GM19467 (cell line): ENCODE data around the gene AJAP1.

ENCODE experiments used
- ATAC-seq: cut with Tn5 transposase; IDR thresholded peaks from one replicate; pipeline ENCODE4 v1.9.1; 2021; ENCODE audit warnings: mild to moderate bottlenecking, moderate library complexity; ENCODE audit not compliant: unreplicated experiment

Gene AJAP1

DNA sequence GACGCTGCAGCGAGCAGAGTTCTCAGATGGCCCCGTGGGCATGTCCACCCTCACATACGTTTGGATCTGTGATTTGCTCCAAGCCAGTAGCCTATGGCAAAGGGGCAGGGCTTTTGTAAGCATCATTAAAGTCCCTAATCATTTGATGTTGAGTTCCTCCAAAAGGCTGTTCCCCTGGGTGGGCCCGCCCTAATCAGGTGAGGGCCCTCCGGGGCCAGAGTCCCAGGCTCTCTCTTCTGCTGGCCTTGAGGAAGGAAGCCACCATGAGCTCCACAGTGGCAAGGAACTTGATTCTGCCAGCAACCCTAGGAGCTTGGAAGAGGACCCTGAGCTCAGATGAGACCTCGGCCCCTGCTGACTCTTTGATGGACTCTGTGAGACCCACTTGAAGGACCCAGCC lies 25.4 kb upstream of the AJAP1 start:
- ATAC-seq: no peak

DNA sequence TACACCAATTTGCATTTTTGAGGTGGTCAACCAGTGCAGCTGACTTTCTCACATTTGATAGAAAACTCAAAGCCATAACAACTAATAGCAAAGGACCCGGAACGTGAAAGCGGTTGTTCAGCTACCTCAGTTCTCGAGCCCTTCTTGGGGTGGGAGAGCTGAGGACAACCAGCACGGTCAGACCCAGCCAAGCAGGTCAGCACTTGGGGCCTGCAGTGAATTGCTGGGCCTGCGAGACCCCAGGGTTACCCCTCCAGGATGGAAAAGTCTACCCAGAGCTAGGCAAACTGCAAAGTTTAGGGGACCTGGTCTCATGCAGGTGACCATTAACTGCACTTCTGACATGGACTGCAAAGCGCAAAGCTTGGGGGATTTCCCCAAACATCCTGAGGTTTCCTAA lies 23.8 kb upstream of the AJAP1 start:
- no peak for ATAC-seq

DNA sequence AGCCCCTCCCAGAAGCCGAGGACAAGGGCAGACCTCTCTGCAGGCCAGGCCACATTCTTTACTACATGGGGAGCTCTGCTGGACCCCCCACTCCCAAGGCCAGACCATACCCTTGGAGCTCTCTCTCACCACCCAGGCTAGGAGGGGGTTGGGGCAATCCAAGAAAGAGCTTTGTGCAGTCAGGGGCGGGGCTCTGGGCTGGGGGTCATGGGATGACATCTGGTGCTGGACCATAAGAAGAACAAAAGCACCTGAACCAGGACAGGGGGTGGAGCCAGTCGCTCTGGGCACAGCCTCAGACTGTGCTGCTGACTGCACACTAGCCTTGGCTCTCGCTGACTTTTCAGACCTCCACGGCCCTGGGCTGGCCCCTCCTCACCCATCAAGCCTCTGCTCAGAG lies 23.1 kb upstream of the AJAP1 start:
- ATAC-seq: no peak

DNA sequence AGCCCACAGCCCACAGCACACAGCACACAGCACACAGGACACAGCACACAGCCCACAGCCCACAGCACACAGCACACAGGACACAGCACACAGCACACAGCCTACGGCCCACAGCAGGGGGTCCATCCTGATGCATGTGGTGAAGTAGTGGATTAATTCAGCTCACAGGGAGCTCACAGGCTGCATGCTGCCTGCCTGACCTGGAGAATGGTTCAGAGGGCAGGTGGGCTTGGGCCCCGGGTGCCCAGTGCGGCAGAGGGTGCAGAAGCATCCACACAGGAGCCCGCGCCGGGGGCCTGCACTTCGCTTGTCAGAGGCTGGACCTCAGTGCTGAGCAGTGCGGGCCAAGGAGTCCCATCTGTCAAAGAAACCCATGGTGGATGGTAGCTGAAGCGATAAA lies 21.1 kb upstream of the AJAP1 start:
- no peak for ATAC-seq

DNA sequence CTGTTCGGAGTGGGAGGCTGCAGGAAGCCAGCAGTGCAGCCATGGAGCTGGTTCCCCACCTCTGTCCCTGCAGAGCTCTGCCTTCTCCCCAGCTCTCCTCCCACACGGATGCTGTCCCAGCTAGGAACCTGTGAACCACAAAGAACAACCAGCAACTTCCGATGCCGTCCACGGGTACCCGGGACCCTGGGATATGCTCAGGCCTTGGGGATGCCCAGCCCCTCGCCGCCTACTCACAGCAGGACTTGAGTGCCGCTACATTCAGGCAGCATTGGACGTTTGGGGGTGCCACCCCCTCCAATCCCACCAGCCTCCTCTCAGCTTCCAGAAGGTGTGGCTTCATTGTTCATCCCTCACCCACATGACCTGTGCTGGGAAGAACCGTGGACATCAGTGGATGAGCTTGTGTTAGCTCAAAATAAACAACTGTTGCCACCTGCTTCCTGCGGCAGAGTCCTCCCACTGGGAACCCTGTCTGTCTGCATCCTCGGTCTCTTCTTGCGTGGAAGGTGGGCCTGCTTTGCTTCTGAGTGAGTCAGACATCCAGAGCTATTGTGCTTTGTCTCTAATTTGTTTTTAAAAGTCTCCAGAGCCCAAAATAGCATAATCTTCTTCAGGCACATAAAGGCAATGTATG lies 20.1 kb upstream of the AJAP1 start:
- ATAC-seq: no peak

DNA sequence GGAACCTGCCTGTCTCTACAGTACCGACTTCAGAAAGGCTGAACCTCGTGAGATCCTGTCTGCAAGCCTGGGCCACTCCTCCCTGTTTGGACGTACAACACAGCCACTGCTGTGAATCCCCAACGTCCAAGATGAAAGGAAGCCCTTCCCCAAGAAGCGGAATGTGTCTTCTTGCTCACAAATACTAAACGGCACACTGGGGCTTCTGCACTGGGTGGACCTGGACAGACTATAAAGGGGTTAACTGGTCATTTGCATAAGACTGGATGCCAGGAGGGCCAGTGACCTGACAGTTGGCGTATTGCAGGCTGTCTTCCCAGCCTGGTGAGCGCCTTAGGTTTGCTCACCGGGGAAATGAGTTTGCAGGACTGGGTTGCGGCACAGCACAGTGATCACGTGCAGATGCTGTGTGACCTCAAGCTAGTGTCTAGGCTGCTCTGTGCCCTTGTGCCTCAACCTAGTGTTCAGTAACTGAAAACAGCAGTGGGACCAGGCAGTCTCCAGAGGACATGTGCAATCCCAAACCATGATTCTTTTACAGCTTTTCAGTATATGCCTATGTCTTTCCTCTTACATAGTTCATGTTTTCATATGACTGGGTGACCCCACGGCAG lies 19.5 kb upstream of the AJAP1 start:
- no peak for ATAC-seq

DNA sequence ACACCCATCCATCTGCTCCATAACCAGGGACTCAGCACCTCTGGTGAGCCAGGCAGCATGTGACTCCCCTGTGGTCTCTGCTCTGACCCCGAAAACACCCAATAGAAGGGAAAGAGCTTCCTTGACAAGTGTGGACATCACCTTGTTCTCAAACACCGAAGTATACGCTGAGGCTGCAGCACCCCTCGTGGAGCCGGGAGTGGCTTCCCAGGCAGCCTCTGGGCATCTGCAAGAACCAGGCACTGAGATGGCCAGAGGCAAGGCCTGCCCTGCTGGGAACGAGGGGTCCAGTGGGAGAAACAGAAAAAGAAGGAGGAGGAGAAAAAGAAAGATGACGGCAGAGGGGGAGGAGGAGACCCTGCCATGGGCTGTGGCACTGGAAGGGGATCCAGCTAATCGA lies 18.2 kb upstream of the AJAP1 start:
- ATAC-seq: no peak

DNA sequence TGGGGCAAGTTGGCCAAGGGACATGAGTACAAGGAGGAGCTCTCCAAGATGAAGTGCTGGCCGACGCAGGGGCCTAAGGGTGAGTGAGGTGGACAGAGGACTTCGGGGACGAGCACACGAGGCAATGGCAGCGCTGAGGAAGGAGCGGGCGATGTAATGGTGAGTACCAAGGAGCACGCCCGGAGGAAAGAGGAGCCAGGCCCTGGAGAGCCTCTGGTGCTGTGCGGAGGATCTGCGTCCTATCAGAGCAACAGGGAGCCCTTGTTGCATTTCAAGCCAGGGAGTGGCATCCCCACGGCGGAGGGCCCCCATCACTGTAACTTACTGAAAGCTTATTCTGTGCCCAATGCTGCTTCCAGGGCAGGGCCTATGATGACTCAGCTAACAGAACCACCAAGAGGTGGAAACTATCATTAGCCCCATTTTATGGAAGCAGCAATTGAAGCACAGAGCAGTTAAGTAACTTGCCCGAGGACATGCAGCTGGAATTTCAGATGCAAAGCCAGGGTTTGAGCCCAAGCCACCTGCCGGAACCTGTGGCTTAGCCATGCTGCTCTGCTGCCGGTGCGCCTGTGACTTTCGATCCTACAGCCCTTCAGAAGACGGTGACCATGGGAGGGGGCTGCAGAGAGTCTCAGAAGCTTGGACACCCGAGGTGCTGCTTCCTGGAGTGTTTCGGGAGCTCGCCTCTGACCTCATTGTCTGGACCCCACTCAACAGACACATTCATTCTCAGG lies 17.6 kb upstream of the AJAP1 start:
- no peak for ATAC-seq

DNA sequence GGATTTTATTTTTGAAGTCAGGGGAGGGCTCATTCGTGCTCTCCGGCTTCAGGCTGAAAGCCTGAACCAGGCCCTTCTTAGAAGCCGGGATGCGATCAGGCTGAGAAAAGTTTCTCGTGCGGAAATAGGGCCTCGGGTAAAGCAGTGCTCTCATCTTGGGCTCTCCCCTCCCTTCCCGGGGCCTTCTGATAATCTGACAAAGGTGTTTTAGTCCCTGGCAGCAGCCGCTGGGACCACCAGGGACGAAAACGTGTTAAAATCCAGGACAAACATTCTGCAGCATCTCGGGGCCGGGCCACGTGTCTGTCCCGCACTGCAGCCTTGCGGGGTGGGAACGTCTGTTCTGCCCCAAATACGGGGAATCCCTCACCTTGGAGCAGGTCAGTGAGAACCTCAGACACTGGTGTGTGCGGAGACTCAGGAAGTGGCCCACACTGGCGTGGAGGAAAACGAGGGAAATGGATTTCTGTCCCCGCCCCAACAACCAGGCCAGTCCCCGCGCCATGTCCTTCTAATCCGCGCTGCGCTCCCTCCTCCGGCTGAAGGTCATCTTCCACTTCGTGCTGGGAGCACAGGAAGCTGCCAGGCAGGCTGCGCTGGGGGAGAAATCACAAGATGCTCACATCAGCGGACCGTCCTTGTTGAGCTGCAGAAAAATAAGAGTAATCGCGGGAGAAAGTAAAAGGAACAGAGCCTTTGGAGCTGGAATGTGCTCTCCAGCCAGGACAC lies 16.6 kb upstream of the AJAP1 start:
- no peak for ATAC-seq

DNA sequence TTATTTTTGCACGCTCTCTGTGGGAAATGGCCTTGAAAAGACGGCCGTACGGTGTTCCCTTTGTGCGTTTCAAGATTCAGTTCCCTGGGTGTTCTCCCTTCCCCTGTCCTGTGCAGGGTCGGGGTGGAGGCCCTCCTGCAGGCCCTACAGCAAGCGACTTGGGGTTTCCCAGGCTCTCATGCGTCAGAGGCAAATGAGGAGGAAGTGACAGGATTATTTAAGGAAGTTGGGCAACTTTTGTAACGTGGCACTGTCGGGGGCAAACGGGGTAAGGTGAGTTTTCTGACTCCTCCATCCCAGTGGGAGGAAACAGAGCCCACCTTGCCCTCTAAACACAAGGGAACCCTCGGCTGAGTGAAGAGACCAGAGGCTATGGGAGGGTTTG lies 16.1 kb upstream of the AJAP1 start:
- no peak for ATAC-seq

DNA sequence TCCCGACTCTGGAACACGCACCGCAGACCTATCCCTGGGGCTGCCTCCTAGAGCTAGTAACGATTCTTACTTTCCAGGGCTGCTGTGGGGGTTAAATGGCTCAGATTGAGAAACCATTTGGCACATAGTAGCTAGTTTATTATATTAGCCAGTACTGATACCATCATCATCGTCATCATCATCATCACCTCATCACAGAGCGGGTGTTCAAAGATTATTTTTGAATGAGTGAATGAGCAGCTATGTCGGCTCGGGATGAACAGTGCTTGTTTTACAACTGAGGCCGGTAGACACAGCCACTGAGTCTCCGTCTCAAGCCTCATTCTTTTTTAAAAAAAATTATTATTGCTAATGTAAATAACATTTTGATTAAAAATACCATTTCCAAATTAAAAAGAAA lies 13.5 kb upstream of the AJAP1 start:
- no peak for ATAC-seq

DNA sequence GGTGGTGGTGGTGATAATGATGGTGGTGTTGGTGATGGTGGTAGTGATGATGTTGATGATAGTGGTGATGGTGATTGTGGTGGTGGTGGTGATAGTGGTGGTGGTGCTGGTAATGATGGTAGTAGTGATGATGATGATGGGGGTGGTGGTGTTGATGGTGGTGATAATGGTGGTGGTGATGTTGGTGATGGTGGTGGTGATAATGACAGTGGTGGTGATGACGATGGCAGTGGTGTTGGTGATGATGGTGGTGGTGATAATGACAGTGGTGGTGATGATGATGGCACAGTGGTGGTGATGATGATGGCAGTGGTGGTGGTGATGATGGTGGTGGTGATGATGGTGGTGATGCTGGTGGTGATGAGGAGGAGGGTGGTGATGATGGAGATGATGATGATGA lies 7.0 kb upstream of the AJAP1 start:
- ATAC-seq: no peak

DNA sequence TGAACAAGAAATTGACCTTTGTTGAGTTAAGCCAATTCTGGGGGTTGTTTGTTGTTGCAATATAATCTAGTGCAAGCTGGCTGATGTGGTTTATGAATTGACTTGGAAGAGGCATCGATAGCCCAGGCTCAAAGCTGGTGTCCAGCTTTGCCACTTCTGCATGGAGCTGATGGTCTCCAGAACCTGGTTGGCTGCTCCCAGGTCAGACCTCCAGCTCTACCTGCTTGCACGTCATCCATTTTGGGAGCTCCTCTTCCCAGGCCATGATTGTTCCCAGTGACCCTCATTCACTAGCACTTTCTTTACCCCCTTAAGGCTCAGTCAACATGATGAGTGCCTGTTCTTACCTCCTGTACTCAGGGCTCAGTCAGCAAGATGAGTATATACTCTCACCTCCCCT lies 5.8 kb upstream of the AJAP1 start:
- ATAC-seq: no peak

DNA sequence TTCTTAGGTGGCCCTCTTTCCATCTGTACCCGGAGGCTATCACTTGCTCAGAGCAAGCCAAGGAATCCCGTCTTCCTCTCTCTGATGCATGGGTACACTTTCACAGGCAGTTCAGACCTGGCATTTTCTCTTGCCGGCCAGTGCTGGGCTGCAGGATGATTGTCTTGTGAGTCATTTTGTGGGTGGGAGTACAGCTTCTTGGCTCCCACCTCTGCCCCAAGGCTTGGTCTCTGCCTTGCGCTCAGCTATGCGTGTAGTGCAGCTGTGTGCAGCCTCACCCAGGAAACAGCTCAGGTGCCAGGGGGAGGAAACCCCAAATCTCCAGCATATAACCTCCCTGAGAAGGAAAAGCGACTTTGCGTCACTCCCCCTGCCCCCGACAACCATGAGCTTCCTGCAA lies 3.9 kb upstream of the AJAP1 start:
- ATAC-seq: no peak

DNA sequence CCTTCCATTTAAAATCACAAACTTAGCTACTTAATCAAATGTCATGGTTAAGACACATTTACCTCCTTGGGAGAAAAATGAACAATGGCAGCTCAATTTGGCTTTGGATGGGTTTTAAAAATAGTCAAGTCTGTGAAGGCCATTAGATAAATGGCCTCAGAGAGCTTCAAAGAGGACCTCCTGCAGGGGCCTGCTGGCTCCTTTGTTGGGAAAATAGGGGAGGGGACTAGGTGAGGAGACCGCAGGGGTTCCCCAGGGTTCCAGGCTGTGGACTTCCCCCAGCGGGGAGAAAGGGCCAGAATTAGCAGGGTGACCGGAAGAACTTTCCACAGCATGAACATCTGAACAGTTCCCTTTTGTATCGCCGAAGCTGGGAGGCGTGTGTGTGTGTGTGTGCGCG lies 3.4 kb upstream of the AJAP1 start:
- ATAC-seq: no peak

DNA sequence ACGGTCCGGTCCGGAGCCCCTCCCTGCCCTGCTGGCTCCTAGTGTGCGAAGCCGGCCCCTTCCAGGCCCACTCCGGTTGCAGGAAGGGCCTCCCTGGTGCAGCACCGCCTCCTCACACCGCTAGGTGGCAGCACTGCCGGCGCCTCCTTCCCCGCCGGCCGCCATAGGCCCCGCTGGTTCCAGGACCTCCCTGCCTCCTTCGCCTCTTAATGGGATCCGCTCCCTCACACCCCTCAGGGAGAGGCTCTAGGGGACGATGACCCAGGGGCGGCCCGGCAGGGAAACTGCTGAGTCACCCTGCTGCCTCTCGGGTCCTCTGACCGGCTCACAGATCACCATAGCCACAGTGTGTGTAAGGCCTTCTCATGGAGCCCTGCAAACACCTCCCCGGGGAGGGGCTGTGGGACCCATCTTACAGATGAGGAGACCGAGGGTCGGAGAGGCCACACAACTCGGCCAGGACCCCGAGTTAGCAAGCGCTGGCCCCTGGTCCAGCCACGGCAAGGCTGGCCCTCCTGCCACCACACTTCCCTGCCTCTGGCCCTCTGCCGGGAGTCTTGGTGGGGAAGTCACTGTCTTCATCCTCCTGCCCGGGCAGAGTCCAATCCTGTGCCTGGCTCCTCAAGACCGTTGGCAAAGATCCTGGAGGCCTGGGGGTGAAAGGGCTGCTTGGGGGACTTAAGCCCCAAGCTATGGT lies 1.6 kb upstream of the AJAP1 start:
- ATAC-seq: no peak

DNA sequence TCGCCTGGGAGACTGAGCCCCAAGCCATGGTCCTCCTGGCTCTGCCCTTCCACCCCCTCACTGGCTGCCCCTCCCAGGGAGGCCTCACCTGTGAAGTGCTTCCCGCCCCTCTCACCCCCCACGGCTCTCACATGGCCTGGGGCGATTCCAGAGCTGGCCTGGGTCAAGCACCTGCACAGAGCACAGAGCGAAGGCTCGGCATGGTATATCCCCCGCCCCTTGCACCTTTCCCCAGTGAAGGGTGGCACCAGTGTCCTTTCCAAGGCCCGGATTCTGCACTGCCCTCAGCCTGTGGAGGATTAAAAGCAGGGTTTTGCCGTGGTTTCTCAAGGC lies 1.1 kb upstream of the AJAP1 start:
- no peak for ATAC-seq

DNA sequence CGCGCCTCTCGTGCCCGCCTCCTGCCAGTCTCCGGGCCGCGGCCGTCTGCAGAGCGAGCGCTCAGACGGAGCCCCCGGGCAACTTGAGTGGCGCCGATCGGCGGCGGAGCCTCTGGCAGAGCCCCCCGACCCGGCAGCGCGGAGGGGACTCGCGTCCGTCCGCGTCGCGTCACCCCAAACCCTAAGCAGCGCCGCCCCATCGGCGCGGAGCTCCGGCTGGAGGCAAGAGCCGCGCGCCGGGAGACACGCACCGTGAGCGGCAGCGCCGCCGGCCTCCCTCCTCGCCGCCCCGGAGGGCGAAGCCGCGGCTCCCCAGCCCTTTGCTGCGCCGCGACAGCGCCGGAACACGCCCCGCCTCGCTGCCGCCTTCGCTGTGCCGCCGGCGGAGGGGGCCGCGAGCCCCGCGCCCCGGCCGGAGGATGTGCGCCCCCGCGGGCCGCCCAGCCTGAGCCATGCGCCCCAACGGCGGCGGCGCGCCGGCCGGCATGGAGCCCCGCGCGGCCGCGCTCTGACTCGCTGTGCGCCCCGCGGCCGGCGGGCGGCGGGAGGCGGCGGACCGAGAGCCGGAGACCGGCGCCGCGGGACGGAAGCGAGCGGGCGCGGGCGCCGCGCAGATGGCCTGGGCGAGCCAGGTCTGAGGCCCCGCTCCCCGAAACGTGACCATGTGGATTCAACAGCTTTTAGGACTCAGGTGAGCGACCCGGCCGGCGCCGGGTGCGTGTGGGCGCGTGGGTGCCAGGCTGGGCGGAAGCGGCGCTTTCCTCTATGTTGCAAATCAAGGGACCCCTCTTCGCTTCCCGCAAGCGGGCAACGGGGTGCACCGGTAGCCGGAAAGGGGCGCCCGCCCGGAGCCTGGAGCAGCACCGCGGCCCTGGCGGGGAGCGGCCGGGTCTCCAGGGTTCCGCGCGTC lies 610 bp downstream of the AJAP1 start:
- ATAC-seq: no peak

DNA sequence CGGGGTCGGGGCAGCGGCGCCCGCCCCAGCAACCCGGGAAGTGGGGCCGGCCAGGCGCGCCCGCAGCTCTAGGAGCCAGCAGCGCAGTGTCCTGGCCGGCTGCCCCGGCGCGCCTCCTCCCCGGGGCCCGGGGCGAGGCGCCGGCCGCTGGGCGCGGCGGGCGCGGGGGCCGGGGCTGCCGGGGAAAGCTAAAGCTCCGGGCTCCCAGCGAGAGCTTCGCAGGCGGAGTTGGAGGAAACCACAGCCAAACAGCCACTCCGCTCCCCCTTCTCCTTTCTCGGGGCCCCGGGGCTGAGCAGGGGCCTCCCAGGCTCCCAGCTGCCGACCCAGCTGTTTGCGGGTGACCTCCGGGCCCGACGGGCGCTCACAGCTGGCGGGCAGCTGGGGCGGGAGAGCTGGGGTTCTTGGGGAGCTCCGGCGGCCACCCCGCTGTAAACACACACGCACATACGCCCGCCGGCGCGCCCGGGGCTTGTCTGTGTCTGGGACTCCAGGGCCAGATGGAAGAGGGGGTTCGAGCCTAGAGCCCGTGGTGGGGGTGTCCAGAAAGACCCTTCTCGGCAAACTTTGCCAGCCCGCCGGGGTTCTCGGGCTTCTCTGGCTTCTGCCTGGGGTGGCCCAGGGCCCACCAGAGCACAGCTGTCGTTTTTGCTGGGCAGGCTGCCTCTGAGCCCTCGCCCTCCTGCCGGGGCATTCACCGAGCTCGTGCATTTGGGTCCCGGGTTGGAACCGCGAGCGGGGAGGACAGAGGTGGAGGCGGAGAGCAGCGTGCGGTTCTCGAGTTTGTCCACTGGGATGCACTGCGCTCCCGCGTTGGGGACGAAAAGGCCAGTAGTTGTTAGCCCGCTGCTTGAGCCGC lies 1.5 kb downstream of the AJAP1 start:
- no peak for ATAC-seq
